GM18868 (cell line): ENCODE data around the gene FLG2.

Experiments
- ATAC-seq: cut with Tn5 transposase; IDR thresholded peaks from one replicate; pipeline ENCODE4 v1.9.1; 2021; ENCODE audit warnings: mild to moderate bottlenecking, moderate library complexity; ENCODE audit not compliant: unreplicated experiment

The FLG2 gene

DNA sequence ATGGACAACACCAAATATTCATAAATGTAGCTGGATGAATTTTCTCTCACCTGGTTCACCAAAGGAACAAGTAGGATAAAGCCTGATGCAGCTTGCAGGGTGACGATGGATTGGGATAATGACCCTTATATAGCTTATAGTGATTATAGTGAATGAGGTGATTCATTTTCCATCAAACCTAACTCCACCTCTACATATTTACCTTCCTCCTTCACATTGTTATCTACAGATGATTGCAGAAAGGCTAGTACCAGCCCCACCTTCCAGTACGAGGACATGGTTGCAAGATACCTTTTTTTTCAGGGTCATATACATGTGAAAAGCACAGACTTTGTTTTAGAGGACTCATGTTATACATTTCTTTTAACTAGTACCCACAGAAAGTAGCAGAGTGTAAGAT lies at the start of gene FLG2:
Gene FLG2 (minus strand): TSS at position 101 of the 400 bp plus-strand sequence. CDS start 1,122 bp downstream, outside the sequence.
- no peak for ATAC-seq

DNA sequence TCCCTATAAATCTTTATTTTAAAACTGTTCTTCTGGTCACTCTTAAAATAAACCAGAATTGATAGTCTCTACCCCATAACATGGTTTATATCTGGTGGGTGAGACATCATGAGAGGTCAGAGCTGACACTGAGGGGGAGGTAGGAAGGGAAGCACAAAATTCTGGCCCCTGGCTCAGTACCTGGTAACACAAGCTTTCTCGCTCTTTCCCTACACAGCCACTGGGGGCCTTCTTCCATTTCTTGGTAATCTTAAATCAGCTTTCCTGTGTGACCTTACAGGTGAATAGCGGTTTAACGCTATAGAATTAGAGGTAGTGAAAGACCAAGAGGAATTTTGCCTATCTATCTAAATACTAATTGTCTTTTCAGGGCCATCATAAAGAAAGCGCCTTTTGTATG lies 48.9 kb upstream of the FLG2 start:
- ATAC-seq = no peak

DNA sequence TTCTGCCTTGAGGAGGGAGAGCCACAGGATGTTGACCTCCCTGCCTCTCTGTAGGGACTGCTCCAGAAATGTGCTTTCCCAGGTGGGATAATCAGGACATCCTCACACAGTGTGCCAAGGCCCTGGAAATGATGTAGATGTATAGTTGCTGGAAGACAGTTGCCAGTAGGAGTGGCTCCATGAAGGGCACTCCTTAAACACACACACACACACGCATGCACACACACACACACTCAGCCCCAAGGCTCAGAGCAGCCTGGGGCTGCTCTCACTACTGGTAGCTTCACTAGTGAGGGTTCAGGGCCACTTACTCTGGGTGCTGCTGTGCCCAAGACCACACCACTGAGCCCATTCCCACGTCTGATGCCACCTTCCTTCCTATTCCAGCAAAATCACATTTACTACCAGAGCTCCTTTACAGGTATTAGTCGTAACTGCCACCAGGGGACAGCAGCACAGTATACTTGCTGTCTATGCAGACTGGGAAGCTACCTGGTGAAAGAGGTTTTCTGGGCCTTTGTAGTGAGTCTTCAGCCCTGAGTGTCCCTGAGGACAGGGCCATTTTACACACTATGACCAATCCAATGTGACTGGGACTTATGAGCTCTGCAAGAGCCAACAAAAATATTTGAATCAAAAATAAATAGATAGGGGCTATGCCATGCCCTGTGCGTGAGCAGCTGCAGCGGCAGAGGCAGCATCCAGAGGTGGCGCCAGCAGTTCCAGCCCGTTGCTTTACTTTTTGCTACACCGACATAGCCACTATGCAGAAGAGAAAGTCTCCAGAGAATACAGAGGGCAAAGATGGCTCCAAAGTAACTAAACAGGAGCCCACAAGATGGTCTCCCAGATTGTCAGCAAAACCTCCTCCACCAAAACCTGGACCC lies 39.2 kb upstream of the FLG2 start:
- ATAC-seq = no peak

DNA sequence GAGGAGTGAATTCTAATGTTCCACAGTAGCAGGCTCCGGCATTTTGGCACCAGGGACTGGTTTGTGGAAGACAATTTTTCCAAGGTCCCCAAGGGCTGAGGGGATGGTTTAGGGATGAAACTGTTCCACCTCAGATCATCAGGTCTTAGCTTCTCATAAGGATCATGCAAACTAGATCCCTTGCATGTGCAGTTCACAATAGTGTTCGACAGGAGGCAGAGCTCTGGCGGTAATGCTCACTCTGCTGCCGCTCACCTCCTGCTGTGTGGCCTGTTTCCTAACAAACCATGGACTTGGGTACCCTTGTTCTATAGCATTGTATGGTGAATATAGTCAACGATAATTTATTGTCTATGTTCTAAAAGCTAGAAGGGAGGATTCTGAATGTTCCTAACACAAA lies 37.7 kb upstream of the FLG2 start:
- ATAC-seq = no peak

DNA sequence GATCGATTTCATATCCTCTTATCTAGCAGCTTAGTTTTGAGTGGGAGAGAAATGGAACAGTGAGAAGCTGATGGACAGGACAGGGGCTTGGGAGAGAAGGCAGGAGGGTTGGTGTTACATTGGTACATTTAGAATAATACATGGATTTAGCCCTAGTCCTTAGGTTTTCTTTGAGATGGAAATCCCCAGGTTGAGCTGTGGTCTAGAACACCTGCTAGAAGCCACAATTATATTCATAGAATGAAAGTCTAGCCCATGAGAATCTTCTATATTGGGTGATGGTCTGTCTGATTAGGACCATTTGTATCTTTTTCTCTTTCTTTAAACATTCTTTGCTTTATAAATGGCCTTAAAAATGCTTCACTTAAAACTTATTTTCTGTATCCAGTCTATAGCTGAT lies 34.3 kb upstream of the FLG2 start:
- ATAC-seq = no peak

DNA sequence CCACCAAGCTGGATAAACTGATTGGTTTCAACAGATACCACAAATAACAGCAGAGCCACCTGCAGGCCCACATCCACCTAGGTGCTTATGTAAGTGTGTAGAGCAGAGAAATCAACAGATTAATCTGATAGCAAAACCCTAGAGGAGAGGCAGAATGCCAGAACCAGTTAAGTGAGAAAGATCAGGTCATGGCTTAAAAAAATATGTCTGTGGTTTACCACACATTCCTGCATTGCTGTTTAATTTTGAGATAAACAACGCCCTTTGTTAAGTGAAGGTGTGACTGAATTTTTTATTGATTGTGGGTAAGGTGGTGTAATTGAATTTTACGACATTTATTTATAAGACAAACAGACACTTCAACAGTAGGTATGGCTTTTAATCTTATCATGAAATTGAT lies 33.1 kb upstream of the FLG2 start:
- ATAC-seq = no peak

DNA sequence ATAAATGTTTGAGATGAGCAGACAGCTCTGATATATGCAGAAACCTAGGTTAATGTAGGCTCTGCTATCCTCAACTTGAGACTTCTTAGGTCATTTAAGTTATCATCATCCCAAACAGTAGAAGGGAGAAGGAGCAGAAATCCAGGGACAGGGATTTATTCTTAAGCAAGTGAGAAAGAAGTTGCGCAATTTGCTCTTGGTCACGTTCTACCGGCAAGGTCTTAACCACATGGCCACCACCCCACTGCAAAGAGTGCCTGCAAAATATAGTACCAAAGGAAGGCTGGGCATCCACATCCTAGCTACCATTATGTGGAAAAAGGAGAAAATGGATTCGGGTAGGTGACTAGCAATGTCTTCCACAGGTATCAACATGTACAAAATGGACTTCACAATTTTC lies 29.1 kb upstream of the FLG2 start:
- ATAC-seq = no peak

DNA sequence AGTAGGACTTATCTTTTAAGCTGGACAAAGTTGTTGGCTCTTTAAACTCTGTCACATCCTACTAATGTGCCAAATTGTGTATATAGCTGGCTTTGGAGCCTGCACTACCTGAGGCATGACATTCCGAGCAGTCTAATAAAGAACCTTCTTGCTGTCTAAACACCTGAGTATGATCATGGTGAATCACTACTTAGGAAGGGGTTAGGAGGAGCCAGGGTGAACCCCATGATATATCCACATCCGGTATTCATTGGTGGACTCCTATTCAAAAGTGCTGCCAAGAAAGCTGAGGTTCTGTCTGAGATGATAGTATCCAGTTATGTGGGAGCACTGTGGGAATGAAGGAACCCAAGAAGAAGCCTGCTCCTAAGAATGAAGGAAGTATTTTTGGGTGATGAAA lies 27.1 kb upstream of the FLG2 start:
- no peak for ATAC-seq

DNA sequence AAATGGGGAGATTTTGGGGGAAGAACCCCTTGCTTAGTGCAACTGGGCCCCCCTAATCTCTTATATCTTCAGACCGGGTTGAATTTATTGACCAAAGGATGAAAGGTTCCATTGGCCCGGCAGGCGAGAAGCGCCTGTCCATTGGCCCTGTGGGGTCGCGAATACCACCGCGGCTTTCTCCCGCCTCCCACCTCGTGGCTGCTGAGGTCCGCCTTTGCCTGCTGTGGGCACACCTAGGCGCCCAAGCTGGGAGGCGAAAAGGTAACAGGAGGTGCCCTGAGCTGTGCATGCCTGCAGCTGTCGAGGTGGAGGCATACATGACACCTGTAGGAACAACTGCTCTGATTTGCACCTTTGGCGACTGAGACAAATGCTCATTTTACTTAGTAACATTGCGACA lies 21.1 kb upstream of the FLG2 start:
- no peak for ATAC-seq

DNA sequence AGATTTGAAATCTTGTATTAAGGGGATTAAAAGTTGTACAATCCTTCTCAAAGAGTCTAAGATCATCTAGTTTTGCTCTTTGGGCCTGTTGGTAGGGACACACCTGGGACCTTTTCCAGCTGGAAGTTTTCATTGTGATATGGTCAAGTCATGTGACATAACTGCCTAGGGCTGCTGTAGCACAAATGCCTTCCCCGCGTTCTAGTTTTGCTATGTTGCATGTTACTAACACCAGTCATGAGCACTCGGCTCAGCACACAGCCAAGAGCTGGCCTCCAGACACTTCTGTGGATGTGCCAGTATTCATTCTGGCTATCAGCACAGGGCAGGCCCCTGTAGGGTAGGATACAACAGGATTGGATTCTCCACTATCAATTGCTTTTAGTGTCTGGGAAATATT lies 14.6 kb upstream of the FLG2 start:
- ATAC-seq = no peak

DNA sequence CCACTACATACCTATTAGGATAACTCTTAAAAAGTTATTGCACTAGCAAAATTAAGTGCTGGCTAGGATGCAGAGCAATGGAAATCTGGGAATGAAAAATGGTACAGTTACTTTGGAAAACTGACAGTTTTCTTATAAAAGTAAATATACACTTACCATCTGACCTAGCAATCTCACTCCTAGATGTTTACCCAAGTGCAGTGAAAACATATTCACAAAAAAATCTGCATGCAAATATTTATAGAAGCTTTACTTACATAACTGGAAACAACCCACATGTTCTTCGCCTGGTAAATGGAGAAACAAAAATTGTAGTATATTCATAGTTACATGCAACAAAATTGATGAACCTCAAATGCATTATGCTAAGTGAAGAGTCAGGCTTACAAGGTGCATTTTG lies 12.9 kb upstream of the FLG2 start:
- no peak for ATAC-seq

DNA sequence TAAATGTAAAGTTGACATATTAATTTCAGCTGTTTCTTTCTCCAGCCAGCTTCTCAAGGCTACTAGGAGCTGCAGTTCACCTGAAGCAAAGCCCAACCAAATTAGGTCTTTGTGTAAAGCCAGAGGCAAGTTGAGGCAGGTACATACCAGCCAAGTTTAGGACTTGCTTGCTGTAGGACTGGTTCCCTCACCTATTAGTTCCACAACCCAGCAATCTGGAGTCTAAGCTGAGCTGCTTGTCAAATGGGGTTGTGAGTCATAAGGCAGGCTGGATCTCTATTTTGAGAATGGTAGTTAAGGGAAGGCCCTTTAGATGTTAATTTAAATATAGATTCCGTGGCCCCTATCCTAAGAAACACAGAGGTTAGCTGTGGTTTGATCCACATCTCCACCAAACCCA lies 7.6 kb upstream of the FLG2 start:
- no peak for ATAC-seq

DNA sequence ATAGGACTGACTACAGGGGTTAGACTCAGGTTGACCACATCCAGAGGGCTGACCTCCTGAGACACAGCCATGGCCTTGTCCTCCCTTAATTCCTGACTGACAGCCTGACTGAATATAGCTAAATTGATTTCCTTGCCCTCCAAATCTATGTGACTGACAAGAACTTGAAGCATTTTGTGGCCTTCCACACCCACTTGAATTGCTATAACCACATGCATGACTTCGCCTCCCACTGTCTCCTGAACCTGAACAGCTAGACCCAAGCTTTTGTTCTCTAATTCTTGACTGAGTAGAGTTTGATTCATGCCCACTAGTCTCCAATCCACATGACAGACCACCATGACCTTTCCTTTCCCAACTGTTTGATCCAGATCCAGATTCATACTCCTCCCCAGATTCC lies 3.1 kb downstream of the FLG2 start:
- no peak for ATAC-seq

DNA sequence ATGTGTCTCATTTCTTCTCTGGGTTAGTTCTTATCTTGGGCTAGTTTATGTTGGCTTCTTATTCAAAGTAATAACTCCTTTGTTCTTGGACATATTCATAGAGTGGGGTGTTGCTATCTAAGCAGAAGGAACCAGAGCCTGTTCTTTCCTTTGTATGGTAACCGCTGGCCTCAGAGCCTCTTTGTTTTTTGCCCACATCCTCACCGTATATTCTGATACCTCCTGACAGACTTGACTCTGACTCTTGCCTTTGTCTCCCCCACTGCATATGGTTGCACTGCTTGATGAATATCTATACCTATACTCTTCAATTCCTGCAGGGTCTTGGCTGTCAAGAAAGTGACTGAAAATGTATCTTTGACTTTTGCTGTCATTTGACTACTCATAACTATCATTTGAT lies 10.2 kb downstream of the FLG2 start:
- ATAC-seq = no peak

DNA sequence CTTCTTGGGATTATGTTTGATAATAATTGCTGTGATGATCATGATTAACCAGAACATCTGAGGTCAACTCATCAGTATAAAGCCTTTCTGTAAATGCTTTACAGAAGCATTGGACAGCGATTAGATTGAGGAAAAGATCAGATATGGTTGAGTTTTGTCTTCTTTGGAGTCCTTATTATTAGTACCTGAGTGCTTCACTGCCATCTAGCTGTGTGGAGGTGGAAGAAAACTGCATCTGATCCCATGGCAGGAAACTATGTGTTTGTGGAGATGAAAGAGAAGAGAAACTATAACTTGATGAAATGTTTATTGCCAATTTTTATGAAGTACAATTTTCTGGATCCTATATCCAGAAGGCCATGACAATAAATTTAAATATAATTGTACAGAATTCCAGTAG lies 11.4 kb downstream of the FLG2 start:
- ATAC-seq = no peak

DNA sequence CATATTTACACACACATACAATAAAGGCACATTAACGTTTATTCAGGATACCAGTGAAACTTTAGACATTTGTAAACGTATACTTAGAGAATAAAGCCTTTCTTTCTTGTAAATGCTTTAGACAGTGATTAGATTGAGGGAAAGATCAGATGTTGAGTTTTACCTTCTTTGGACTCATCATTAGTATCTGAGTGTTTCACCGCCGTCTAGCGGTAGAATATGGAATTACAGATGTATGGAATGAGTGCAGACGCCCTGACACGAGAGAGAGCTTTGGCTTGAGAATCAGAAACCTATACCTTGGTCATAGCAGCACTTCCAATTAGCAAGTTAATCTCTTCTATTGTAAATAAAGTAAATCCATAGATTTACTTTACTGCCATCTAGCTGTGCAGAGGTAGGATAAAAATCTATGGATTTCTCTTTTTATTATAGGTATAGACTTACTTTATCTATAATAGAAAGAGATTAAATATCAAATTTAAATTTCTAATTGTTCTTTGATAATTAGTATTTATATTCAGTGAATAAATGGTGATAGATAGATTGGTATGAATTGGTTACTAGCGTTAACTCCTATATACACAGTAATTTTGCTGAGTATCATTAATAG lies 12.6 kb downstream of the FLG2 start:
- ATAC-seq = no peak

DNA sequence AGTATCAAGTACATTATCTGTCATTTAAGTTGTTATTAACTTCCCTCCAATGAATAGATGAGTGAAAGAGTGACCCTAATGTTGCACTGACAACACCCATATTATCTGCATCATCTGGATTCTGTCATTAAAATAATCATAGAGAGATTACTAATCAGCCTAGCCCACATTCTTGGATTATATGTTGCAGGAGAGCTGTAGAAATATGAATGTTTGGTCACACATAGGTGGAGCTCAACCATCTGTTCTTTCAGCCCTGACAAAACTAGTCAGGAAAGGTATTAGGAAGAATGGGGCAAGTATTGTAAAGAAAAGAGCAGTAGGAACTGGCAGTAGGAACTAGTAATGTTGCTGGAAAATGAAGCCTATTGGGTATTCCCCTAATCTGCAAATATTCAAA lies 15.4 kb downstream of the FLG2 start:
- ATAC-seq = no peak

DNA sequence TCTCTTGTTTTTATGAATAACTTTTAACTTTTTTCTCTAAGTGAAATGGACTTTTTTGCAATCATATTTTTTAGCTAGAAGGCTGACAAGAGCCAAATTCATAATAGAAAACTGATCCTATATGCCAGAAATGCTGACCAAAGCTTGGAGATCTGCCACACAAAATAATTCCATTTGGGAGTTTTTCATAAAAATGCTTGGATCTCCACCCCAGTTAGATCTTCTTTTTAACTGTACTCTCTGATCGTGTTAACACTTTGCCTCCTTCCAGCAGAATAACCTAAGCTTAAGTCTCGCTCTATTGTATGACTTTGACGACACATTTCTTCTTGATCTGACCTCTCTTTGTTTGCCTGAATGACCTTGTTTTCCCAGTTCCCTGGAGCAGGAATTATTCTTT lies 16.8 kb downstream of the FLG2 start:
- ATAC-seq = no peak

DNA sequence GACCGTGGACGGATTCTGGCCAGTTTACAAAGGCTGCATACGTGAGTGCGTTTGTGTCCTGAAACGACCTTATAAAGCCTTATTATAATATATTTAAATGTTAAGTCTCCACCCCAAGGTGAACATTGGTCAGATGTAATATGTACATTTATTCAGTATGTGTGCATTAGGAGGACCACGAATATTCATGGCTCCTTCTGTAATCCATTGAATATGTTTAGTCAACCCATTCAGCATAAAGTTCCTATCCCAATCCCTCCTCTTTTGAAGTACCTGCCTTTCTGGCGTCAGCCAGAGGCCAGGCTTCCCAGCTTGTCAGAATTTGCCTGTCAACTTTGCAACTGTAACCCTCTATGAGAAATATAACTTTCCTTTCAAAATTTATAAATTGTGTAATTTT lies 24.4 kb downstream of the FLG2 start:
- ATAC-seq = no peak

DNA sequence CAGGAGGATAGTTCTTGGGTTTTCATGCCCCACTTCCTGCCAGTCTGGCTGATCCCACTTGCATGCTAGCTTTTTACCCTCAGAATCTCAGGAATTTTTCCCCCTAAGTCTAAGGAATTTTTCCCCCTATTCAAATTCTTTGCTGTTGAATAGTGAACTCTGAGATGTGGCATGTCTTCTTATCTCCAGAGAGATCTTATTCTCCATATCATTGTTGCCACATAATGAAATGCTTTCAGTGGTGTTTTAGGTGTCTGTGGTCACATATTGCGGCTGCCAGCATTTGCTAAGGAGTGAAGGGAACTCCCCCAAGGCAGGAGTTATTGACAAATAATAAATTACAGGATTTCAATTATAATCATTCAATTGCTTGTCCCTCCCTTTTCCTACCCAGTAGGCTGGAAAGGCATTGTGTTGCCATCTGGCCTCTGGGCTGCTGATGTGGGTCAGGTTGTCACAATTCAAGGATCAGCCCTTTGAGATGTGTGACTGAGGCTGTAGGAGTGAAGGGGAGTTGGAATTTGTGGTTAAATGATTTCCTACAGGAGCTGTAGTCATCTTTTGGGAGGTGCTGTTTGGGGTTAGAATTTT lies 30.9 kb downstream of the FLG2 start:
- no peak for ATAC-seq

DNA sequence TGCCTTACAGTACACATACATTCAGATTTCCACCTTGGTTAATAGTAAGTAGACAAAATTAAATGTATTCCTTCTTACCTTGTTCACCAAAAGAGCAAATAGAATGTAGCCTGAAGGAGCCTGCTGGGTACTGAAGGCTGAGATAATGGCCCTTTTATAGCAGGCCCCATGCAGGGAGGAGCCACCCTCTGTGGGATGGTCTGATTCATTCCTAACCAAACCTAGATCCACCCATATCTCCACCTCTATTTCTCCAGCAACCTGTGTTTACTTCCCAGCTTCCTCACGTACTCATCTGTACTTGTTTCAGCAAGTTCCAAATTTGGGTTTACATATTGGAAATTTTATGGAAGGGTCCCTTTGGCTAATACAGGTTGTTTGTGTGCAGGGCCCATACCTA lies 34.7 kb downstream of the FLG2 start, which contains the start of gene FLG:
Gene FLG (minus strand): TSS at position 129 of the 400 bp plus-strand sequence. CDS start 9,783 bp downstream, outside the sequence.
- ATAC-seq = no peak

DNA sequence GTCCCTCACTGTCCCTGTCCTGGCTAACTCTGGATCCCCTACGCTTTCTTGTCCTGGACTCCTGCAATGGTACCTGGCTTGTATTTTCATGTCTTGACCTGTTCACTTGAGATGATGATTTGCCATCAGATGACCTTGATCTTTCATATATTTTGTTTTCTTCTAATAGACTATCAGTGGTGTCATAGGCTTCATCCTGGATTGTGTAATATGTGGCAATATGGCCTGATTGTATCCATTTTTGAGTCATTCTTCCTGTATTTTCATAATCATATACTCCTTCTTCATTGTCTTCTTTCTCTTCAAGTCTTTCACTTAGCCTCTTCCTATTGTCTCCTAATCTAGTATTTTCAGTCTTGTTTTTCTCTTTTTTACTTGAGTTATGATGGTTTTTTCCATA lies 45.8 kb downstream of the FLG2 start:
- no peak for ATAC-seq
